Stimulated activated CD8-positive, alpha-beta memory T cell treated with anti-CD3 and anti-CD28 coated beads, Interleukin-15, amount 100 ng/mL, for 1 hour (primary cell): ENCODE data around the gene TRIML1.

Experiments used
- DNase-seq: peaks from one replicate; pipeline ENCODE4 v3.0.0-alpha.2; 2020; ENCODE audit warnings: low read depth

Gene TRIML1

DNA sequence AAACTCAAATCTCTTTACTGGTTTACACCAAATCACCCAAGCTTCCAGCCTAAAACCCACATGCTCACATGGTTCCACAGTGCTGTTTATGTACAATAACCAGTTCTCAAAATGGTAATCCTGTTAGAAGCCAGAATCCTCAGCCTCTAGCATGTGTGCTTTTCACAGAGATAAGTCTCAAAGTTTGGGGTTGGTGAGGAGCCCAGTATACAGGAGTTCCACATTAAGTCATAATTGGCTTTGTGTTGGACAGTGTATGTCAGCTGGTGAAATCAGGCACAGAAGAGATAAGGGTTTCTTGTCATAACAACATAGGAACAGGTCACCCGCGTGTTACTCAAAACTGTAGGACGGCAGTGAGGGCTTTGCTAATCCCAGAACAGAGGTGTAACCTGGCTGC lies at the start of gene TRIML1:
Gene TRIML1, plus strand, starts transcription at position 301 of the 400 bp plus-strand sequence. CDS start 118 bp downstream, outside the sequence.
- no peak for DNase-seq

- DNase-seq = no peak
These were observed 46.4 kb upstream of the TRIML1 start for GRCh38 chr4:188092824-188093223.

DNA sequence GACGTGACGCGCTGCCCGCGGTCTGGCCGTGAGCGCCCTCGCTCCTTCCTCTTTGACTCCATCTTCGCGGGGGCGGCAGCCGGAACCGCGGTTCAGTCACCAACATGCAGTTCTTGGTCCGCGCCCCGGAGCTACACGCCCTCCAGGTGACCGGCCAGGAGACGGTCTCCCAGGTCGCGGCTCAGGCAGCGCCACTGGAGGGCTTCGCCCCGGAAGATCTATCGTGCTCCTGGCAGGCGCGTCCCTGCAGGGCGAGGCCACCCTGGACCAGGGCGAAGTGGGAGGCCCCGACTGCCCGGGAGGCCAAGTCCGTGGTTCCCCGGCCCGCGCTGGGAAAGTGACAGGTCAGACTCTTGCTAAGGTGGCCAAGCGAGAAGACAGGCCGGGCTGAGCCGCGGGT lies 32.8 kb upstream of the TRIML1 start:
- no peak for DNase-seq

GRCh38 chr4:188107931-188108843 lies 31.1 kb upstream of the TRIML1 start:
- no peak for DNase-seq

GRCh38 chr4:188109157-188109755 lies 30.0 kb upstream of the TRIML1 start, which contains the start of gene TRIML2:
Gene TRIML2, minus strand, starts transcription at chr4:188109603. Its CDS starts 4,235 bp downstream, at chr4:188105368.
- no peak for DNase-seq

DNA sequence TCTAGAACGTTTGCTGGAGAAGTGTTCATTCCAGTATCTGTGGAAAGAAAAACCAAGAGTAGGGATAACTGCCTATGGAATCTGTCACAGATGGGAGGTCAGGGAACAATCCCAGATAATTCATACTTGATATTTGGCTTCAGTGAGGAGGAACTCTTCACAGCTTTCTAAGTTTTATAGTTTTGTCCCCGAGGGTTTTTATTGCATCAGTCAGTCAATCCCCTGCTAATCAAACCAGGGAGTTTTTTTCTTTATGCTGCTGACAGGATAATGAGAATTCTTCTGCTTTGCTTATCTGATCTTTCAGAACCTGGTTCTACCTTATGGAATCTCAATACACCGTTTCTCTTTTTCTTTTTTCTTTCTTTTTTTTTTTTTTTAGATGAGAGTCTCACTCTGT lies 29.2 kb upstream of the TRIML1 start:
- DNase-seq = no peak

DNA sequence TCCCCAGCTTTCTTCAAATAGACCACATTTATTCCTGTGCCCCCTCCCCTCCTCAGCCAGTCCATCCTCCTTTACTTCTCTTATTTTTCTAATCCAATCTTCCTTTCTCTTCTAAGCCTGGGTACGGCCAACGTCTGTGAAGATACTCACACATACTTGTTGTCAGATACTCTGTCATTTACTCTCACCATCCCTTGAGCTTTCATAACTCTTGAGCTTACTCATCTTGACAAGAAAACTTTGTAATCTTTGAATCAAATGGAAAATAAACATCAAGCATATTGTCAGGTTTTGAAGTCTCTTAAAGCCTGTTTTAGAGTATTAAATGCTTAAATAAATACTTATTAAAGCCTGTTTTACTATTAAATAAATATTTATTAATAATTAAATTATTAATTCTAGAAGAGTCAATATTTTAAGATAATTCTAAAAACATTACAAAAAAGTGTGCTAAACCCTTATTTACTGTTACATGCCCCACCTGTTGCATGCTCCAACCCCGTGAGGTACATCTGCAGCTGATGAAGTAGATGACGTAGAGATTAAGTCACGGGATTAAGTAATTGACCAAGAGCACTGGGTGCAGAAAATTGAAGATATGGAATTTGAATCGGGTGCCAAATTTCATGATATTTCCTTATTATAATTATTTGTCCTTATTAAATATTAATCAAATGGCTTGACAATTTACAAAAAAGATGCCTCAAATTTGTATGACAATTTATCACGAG lies 28.3 kb upstream of the TRIML1 start:
- DNase-seq = no peak

- no peak for DNase-seq
These were observed 27.3 kb upstream of the TRIML1 start for GRCh38 chr4:188111955-188112354.

- DNase-seq = no peak
These were observed 26.1 kb upstream of the TRIML1 start for GRCh38 chr4:188113156-188113555.

DNA sequence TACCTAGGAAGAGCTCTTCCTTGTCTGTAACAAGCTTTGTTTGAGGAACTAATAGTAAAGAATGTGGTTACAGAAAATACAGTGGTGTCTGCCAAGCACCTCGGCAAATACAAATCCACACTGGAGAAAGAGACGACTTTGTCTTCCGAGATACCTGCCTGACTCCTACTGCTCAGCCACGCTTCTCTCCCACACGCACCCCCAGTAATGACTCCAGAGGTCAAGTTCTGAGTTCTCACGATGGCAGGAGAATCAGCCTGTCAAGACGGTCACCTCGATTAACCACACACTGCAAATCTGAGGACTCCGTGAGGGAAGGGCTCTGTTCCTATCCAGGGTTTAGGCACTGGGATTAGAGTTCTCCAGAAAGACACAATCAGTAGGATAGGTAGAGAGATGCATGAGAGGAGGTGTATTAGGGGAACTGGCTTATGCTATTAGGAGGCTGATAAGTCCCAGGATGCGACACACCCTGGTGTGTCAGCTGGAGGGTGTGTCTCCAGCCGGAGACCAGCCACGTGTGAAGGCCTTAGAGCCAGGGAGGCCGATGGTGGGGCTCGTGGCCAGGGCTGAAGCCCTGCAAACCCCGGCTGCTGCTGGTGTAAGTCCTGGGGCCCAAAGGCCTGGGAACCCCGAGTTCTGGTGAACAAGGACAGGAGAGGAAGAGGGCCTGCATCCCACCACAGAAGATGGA lies 21.5 kb upstream of the TRIML1 start:
- no peak for DNase-seq

DNA sequence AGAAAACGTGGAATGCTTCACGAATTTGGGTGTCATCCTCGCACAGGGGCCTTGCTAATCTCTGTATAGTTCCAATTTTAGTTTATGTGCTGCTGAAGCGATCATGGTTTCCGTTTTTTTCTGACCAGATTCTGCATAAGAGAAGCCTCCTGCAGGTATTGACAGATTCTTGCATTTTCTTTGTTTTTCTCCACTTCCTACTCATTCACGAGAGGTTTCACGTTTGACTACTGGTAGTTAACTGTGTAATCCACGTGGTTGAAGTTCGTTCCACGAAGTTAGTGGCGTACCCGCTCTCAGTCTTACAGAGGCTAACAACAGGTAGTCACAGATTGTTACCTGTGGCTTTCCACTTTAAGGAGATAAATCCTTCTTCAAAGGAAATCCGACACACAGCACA lies 17.7 kb upstream of the TRIML1 start:
- no peak for DNase-seq

- DNase-seq = no peak
These were observed 11.9 kb upstream of the TRIML1 start for GRCh38 chr4:188127214-188127874.

DNA sequence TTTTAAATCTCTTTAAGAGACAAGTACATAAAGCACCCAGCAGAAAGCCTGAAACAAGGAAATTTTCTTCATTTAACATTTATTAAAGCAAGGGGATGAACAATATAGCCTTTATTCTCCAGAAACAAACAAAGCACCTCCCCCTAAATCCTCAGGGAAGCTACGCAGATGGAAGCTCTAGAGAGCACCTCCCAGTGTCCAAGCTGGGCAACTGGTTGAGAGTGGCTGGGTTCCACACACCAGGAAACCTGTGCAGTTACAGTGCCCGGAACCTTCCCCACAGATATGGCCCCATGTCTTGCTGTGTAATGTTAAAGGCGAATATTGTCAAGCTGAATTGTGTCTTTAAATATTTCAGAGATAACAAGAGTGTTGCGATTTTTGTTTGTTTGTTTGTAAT lies 8.9 kb upstream of the TRIML1 start:
- DNase-seq = no peak

GRCh38 chr4:188132232-188132631 lies 7.0 kb upstream of the TRIML1 start:
- no peak for DNase-seq

GRCh38 chr4:188138227-188138626 lies 1.0 kb upstream of the TRIML1 start:
- no peak for DNase-seq

- DNase-seq = no peak
These were observed 430 bp downstream of the TRIML1 start for GRCh38 chr4:188139671-188140070.

GRCh38 chr4:188143731-188144130 lies 4.5 kb downstream of the TRIML1 start:
- DNase-seq = no peak

DNA sequence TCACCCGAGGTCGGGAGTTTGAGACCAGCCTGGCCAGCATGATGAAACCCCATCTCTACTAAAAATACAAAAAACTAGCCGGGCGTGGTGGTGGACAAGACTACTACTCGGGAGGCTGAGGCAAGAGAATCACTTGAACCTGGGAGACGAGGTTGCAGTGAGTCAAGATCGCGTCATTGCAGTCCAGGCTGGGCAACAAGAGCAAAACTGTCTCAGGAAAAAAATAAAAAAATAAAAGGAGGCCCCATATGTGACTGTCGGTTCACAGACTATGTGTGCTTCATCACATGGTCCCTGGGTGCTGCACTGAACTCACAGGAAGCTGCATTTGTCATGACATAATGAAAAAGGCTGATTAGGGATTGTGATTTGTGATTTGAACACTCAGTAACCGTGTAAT lies 6.4 kb downstream of the TRIML1 start:
- DNase-seq = no peak

DNA sequence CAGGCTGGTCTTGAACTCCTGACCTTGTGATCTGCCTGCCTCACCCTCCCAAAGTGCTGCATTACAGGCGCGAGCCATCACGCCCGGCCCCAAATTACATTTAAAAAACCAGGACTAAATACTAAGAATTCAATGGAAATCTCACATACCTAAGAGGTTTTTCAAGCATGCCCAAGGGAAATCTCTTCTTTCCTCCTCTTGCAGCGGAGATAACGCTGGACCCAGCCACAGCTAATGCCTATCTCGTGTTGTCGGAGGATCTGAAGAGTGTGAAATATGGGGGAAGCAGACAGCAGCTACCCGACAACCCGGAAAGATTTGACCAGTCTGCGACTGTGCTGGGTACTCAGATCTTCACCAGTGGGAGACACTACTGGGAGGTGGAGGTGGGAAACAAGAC lies 7.4 kb downstream of the TRIML1 start:
- no peak for DNase-seq

DNA sequence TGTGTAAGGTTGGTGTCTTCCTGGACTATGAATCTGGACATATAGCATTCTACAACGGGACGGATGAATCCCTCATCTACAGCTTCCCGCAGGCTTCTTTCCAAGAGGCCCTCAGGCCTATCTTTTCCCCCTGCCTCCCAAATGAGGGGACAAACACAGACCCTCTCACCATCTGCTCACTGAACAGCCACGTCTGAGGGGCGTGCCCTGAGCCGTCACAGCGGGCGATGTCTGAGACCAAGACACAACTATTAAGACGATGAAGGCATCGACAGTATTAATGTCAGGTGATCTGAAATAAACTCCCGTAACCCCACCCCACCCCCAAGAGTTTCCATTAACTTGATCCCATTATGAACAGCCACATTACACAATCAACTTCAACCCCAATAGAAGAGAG lies 7.9 kb downstream of the TRIML1 start:
- no peak for DNase-seq

- no peak for DNase-seq
These were observed 8.5 kb downstream of the TRIML1 start for GRCh38 chr4:188147776-188148175.
